A204.1 (cell line): ENCODE results near the gene CPE.

Source experiments
- FAIRE-seq: peaks from 2 replicates; lab custom pipeline; 2012; peaks lifted over from hg19 to GRCh38; lab: Jason Lieb, UNC

CPE gene

DNA sequence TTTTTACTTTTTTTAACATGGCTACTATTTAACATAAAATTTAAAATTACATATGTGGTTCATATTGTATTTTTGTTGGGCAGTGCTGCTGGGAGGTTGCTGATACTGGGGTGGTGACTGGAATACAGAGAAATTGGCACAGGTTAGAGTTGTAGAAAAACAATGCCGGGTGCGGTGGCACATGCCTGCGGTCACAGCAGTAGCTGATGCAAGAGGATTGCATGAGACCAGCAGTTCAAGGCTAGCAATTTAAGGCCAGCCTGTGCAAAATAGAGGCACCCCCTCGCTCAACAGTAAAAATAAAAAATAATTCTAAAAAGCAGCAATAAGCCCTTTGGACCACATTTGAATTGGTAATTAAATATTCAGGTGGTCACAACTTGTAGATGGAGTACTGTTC, 11.8 kb upstream of the CPE start:
- no peak for FAIRE-seq

DNA sequence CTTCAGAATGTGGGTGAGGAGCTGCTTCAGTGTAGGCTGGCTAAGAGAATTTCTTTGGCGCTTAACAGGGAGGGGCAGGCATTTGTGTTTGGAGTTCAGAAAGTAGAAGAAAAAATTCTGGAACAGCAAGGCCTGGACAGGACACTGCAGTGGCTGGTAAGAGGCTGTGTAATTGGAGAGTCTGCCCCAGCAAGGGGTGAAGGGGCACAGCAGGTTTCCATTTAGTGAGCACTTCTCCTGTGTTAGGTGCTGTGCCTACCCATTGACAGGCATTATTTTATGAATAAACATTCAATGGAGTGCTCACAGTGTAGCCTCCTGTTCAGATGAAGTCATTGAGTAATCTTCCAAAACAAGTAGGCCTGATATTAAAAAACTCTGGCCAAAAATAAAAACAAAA, 10.7 kb upstream of the CPE start:
- FAIRE-seq = no peak

DNA sequence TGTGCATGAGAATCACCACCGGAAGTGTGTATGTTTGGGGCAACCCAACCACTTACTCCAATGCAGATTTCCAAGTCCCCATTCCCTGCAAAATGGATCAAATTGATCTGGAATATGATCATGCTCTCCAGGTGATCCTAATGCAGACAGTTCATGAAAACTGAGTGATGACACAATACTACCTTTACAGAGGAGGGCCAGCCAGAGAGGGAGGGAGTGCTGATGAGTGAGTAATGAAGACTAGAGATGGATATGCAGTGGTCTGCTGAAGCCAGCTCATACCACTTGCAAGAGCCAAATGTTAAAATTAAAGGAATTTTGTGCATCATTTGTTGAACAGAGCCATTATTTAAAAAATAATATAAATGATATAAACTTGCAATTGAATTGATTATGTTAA, 10.2 kb upstream of the CPE start:
- no peak for FAIRE-seq

DNA sequence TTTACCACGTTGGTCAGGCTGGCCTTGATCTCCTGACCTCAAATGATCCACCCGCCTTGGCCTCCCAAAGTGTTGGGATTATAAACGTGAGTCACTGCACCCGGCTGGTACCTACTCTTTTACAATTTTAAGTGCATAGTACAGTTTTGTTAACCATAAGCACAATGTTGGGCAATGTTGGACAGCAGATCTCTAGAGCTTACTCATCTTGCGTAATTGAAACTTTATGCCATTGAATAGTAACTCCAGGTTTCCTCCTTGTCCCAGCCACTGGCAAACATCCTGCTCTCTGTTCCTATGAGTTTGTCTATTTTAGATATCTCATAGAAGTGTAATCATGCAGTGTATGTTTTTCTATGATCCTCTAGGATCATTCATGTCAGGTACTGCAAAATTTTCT, 9.3 kb upstream of the CPE start:
- no peak for FAIRE-seq

GRCh38 chr4:165370530-165370929, 8.3 kb upstream of the CPE start:
- no peak for FAIRE-seq

DNA sequence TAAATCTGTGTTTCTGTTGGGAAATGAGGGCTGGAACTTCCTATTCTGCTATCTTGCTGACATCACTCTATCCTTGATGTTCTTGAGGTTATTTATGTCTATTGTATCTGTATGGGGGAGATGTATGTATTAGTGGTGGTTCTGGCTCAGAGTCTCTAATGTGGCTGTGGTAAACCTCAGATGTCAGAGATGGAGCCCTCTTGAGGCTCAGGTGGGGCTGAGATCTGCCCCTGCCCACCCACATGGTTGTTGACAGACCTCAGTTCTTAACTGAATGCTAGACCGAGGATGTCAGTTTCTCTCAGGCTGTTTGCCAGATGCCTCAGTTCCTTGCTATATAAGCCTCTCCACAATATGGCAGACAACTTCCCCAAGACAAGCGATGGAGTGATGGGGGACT, 3.3 kb upstream of the CPE start:
- FAIRE-seq = no peak

- no peak for FAIRE-seq
These were observed 437 bp upstream of the CPE start for GRCh38 chr4:165378398-165378744.

- no peak for FAIRE-seq
These were observed 863 bp downstream of the CPE start for GRCh38 chr4:165379678-165380064.

- no peak for FAIRE-seq
These were observed 2.0 kb downstream of the CPE start for GRCh38 chr4:165380805-165381204.

GRCh38 chr4:165381821-165382373, 3.1 kb downstream of the CPE start:
- FAIRE-seq = no peak

DNA sequence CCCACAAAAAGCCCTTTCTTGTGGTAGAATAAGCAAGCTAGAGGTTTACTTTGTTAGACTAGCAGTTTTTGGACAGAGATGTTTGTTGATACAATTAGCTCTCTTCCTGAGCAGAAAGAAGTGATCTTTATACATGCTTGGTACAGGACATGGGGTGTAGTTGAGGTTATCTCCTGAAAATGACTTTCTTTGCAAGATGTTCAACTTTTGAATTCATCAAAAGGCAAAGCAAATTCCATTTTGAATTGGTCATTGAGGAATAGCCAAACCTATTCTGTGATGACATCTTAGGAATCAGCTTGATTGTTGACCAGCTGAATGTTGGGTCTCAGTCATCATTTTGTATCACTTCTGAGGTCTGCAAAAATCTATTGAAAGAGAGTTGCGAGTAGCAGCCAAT, 3.8 kb downstream of the CPE start:
- FAIRE-seq = no peak

GRCh38 chr4:165383591-165384073, 4.8 kb downstream of the CPE start:
- no peak for FAIRE-seq

DNA sequence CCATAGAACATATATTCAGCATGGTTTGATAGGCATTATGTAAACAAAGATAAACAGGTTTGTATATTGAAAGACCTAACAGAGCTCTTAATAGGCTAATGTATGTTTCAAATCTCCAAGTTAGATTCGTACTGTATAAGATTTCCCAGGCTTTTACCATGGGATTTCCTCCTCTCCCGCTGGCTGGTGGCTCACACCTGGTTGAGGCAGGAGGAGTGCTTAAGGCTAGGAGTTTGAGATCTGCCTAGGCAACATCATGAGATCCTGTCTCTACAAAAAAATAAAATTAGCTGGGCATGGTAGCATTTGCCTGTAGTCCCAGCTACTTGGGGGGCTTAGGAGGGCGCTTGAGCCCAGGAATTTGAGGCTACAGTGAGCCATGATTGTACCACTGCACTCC, 5.4 kb downstream of the CPE start:
- no peak for FAIRE-seq

DNA sequence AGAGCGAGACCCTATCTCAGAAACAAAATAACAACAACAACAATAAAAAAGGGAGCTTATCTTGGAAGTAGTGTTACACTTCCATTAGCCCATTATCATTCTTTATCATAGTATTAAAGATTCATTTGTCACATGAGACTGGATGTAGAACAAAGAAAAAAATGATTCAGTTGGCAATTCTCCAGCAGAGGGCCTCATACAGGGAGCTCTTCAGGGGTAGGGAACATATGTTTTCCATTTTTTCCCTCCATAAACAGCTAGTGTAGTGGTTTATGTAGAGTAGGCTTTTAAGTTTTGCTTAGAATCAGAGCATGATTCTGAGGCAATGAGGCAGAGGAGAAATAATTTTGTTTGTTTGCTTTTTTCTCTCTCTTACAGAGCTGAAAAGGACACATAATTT, 5.8 kb downstream of the CPE start:
- no peak for FAIRE-seq

- FAIRE-seq = no peak
These were observed 6.3 kb downstream of the CPE start for GRCh38 chr4:165385126-165385525.

DNA sequence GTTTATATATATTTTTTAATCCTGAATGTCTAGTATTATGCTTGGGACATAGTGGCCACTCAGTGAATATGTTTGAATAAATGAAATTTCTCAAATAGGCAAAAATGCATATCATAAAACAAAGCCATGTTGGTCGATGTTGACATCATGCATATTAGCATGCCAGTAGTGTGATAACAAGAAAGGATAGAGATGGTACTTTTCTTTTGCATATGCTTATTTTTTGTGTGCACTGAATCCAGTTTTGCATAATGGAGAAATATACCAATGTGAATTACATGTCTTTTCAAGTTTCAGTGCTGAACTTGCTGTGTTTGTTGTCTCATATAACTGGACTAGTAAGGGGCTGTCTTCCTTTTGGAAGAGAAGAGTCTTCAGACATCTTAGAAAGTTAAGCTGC, 7.5 kb downstream of the CPE start:
- FAIRE-seq = no peak

DNA sequence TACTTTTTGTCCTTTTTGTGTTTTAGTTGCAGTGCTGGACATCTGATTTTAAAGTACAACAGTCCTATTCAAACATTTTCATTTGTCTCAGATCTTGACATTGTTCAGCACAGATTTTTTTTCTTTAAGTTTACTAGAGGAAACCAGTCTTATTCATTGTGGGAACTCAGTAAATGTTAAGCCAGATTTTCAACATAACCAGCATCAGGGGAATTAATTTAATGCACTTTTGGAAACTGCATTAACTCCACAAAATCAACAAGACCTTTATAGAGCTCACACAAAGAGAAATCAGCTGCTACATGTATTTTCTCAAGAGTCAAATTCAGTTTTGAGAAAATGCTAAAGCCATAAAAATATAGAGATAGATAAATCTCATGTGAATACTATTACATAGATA, 9.9 kb downstream of the CPE start:
- no peak for FAIRE-seq

DNA sequence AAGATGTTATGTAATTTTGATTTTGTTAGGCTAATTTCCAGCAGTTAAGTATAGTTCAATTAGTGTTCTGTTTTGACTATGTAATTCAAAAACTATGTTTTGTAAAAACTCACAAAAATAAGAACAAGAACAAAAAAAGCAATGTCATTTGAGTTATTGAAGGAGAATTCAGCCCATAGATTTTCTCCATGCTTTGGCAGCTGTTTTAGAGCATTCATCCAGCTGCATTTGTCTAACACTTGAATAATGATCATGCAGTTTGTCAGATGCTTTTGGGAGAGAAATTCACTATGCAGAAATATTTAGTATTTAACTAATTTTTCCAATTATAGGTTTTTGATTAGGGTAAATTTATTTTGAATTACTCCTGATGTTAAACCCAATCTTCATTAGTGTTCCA, 14.2 kb downstream of the CPE start:
- no peak for FAIRE-seq

DNA sequence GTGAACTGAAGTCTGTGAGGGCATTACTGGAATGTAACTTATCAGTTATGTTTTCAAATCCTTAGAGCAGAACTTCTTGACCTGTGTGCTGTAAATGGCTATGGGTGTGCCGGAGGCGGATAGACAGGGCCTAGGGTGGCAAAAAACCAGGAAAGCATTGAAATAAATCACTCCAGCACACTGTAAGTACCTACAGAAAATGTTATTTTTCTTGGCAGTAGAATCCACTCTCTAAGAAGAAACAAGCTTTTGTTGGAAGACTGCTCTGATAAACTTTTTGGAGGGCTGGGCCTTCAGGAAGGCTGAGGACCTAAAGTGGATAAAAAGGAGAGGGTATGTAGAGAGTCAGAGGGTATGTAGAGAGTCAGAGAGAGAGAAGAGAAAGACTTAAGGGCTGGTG, 14.9 kb downstream of the CPE start:
- FAIRE-seq = no peak

DNA sequence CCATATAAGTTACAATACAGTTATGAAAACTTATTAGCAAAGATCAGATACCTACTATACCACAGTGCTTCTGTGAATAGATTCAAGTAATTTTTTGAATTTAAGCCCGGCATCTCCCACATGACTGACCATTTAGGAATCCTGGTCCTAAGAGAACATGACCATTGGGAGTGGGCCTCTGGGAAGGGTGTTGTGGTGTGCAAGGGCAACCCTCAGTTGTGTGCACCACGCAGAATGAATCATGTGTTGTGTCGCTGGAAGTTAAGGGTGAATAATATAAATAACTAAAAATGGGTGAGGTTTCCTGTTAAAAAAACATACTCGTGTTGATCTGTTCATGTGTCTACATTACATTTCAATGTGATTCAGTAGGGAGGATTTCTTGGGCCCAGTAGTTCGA, 15.5 kb downstream of the CPE start:
- no peak for FAIRE-seq

GRCh38 chr4:165398570-165398969, 19.8 kb downstream of the CPE start:
- no peak for FAIRE-seq

GRCh38 chr4:165402375-165402774, 23.6 kb downstream of the CPE start:
- FAIRE-seq = no peak

- FAIRE-seq = no peak
These were observed 24.2 kb downstream of the CPE start for GRCh38 chr4:165403048-165403447.

- FAIRE-seq = no peak
These were observed 24.8 kb downstream of the CPE start for GRCh38 chr4:165403637-165404036.

GRCh38 chr4:165404080-165404479, 25.3 kb downstream of the CPE start:
- no peak for FAIRE-seq
